Measurements from ENCODE around the gene SLCO1B1.

DNA sequence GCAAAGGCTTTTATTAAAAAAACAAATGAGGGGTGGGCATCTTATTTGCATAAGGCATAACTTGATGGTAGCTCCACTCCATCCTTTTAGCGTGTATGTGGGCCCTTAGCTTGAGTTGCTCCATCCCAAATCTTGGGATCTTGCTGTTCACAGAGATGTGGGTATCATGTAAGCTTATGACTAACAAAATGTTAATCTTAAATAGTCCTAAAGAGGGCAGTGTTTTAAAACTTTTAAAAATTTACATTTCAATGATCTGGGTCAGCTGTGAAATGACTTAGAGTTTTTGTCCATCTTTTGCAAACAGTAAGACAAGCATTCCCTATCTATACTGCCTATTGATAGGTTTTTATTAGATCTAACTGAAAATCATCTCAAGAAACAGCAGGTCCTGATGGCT is 117.7 kb downstream of the SLCO1B1 start:
- TF ChIP-seq, protein P1, sequence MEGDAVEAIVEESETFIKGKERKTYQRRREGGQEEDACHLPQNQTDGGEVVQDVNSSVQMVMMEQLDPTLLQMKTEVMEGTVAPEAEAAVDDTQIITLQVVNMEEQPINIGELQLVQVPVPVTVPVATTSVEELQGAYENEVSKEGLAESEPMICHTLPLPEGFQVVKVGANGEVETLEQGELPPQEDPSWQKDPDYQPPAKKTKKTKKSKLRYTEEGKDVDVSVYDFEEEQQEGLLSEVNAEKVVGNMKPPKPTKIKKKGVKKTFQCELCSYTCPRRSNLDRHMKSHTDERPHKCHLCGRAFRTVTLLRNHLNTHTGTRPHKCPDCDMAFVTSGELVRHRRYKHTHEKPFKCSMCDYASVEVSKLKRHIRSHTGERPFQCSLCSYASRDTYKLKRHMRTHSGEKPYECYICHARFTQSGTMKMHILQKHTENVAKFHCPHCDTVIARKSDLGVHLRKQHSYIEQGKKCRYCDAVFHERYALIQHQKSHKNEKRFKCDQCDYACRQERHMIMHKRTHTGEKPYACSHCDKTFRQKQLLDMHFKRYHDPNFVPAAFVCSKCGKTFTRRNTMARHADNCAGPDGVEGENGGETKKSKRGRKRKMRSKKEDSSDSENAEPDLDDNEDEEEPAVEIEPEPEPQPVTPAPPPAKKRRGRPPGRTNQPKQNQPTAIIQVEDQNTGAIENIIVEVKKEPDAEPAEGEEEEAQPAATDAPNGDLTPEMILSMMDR (IDR thresholded peaks at IDR 0.05) = peak; percentile 18
- no peak for TF ChIP-seq EZH2 (IDR thresholded peaks at IDR 0.05; ENCODE audit: borderline replicate concordance, insufficient read depth, low read depth, low read length, poor library complexity, severe bottlenecking)

Data from B cell (primary cell).